HG03521 (cell line): ENCODE results near the gene HAUS7.

Experiments used
- ATAC-seq: cut with Tn5 transposase; IDR thresholded peaks from one replicate; pipeline ENCODE4 v1.9.1; 2021; ENCODE audit warnings: mild to moderate bottlenecking, moderate library complexity; ENCODE audit not compliant: unreplicated experiment

The HAUS7 gene

DNA sequence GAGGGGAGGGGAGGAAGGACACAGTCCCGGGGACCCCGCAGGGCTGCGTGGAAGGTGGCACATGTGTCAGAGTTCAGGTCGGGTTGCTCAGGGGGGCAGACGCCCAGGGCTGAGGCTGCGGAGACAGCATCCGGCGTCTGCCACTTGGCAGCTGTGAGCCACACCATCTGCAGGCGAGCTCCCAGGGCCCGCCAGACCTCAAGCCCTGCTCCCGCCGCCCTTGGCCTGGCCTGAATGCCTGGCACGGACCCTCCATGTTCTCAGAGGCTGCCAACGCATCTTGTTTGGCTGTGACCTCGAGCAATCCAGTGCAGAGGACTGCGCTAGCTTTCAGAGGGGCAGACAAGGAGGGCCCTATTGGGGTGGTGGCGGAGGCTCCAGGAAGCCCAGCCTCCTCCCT lies 29.5 kb upstream of the HAUS7 start:
- no peak for ATAC-seq

DNA sequence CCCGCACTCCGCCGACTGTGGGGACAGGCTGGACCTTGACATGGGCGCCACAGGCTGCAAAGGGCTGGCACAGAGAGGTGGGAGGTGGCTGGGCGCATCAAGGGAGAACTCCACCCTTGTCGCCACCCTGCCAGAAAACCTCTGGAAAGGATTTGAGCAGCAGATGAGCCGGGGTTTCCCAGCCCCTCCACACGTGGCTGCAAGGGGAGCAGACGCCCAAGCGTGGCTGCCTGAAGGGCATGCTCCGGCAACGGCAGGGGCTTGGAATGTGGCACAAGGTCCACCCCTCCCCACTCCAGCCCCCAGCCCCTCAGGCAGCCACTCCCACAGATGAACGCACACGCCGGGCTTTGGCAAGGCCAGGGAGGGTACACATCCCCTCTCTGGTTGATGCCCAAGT lies 29.0 kb upstream of the HAUS7 start:
- no peak for ATAC-seq

DNA sequence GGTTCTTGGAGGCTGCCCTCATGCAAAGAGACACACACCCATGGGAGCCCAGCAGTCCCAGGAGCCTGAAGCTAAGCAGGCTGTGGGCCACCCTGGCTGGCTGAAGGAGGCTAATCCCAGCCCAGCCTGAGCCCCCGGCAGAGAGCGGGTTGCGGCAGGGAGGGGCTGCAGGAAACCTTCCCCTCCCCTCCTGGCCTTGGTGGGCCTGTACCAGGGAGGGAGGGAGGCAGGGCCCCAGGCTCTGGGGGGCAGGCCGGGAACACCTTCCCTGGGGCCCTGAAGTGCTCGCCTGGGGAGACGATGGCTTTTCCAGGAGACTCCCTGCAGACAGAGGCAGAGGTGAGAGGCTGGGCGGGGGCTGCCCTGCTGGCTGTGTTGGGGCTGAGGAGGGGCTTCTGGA lies 28.1 kb upstream of the HAUS7 start:
- ATAC-seq = no peak

DNA sequence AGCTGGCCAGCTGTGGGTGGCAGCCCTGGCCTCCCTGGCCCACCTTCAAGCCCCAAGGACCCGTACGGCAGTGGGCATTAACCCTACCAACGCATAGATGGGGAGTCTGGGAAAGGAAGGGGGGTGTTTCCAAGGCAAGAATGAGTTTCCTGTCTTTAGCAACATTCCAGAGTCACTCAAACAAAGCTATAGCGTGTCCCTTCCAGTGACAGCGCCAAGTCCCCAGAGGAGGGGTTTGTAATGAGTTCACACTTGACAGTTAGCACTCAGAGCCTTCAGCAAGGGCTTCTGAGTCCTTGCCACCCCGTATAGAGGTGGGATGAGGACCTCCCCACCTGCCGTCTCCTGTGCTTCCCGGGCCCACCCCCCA lies 26.2 kb upstream of the HAUS7 start:
- no peak for ATAC-seq

DNA sequence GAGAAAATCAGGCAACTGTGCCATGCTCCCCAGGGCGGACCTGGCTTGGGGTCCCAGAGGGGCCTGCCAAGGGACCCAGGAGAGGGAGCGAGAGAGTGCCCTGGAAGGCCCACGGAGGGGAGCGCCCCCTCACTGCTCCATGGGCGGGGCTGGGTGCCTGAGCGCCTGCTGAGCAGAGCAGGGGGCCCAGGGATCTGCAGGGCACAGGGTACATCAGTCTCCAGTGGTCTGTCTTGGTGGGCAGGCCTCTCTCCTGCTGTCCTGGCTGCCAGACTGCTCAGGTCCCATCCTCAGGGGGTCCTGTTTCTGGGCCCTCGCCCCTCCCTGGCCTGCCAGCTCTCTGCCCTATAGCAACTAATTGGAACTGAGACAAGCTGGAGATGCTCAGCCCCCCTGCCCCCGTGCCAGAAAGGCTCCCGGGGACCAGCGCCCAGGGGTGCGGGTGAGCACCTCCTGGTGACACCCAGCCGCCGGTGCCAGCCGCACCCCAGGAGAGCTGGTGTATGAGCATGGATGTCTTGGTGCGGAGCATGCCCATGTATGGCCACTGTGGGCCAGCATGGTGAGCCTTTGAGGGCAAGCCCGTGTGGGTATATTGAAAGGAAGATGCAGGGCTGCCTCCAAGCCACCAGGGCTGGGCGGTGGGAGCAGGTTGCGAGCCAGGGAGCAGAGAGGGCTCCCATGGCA lies 25.7 kb upstream of the HAUS7 start:
- no peak for ATAC-seq

DNA sequence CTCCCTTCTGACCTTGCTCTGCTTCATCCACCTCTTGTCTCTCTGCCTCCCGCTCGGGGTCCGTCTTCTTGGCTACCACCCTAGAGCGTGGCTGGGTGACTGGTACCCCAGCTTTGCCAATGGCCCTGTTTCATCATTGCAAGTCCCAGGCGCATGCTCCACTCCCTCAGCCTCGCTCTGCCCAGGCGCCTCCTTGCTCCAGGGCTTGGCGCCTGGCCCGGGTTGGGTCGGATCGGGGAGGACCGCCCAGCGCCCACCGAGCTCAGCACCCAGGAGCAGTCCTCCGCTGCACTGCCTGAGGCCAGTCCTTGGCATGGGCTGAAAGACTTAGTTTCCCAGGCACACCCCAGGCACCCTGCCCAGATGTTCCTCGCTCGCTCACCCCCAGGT lies 25.0 kb upstream of the HAUS7 start:
- ATAC-seq = no peak

DNA sequence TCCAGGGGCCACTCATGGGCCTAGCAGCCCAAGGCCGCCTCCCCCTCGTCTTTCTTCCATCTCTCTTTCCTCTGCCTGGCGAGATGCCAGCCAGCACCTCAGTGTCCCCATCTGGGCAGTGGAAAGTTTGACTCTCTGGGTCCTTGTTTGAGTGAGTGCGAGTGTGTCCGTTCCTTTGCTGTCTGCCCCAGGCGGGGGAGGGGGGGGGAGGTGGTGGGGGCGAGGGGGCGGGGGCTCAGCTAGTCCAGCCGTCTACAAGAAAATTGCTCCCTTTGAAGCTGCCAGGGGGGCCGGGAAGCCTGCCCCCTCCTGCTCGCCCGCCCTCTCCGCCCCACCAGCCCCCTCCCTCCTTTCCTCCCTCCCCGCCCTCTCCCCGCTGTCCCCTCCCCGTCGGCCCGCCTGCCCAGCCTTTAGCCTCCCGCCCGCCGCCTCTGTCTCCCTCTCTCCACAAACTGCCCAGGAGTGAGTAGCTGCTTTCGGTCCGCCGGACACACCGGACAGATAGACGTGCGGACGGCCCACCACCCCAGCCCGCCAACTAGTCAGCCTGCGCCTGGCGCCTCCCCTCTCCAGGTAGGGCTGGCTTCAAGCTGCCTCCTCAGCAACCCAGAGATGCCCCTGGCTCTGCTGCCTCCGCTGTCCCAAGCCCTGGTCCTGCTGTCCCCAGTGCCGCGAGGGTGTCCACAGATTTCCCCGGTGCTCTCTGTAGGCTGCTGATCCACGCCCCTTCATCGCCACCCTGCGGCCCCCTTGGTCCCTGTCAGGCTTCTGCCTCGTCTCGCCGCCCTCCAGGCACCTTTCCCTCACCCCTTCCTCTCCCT lies 24.4 kb upstream of the HAUS7 start, which contains the start of gene BGN:
Gene BGN, plus strand, starts transcription at position 440 of the 821 bp plus-strand sequence. CDS start 9,652 bp downstream, outside the sequence.
- no peak for ATAC-seq

DNA sequence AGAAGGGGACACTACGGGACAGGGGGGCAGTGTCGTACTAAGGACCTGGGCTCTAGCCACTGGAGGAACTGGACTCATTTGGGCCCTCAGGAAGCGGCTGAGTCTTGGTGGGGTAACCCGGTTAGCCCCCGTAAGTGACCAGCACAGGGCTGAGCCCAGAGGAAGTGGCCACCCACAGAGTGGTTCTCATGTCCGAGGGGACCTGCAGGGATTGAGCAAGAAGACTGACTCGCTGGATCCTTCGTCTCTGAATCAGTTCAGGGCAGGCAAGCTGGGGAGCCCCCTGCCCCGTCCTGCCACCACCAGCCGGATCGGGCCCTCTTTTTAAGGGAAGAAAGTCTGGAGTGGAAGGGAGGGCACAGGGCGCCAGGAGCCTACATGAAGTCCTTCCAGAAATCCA lies 23.7 kb upstream of the HAUS7 start:
- ATAC-seq = no peak

DNA sequence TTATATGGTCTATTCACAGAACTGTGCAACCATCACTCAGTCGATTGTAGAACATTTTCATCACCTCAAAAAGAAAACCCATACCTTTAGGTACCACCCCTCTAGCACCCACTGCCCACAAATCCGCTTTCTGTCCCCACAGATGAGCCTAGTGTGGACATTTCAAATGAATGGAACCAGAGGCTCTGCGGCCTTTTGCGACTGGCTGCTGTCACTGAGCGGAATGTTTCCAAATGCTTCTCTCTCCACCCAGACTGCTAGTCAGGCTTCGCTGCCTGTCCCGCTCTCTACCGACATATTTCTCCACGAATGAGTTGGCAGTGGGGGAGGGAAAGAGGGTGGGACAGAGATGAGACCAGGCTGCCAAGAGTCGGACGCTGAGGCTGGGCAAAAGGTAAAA lies 22.7 kb upstream of the HAUS7 start:
- no peak for ATAC-seq

DNA sequence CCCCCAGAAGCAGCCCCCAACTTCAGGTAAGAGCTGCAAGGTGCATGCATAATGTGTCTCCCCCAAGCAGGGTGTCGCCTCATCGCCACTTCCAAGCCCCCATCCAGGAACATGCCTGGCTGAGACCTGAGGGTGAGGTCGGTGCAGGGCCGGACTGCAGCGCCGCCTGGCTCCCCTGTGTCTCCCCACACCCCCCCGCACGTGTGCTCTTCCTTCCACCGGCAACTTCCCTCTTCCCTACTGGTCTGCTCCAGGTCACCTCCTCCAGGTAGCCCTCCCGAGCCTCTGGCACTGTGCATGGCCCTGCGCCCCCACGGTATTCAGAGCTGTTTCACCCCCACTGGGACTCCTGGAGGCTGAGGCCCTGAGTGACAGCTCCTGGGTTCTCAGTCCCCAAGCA lies 22.2 kb upstream of the HAUS7 start:
- ATAC-seq = no peak

DNA sequence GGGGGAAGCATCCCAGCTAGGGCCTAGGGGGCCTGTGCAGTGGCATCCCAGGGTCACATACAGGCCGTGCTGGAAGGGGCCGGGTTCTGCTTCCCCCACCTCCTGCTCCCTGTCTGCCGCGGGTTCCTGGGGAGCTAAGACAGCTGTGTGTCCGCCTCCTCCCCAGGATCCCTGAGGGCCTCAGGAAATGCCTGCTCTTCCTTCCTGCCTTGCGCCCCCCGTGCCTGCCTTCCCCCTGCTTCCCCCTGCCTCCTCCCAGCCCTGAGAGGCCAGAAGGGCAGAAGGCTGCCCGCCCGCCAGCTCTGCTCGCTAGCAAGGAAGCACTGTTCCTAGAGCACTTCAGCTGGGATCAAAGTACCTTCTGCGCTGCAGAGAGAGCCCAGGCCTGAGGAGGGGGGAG lies 21.5 kb upstream of the HAUS7 start:
- no peak for ATAC-seq

DNA sequence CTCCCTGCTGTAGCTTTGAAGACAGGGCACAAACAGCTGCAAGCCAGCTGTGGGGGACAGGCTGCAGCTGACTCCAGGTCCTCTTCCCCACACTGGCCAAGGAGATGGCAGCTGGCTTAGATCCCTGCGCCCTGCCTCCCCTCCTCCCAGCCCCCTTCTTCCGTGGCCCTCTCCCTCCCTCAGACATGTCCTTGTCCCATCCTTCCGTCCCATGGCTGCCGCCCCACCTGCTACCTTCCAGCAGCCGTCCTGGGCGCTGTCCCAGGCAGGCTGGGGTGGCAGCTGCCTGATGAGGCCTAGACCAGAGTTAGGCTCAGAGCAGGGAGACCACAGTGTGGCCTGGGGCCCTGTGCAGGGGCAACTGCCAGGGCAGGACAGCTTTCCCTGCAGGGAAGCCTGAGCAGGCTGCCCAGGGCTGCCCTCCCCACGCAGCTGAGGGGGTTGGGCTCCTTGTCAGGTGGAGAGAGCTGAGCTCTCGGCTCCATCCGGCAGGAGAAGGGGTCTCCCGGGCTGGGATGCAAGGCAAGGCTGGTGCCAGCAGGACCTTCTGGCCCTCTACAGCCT lies 21.1 kb upstream of the HAUS7 start:
- no peak for ATAC-seq

DNA sequence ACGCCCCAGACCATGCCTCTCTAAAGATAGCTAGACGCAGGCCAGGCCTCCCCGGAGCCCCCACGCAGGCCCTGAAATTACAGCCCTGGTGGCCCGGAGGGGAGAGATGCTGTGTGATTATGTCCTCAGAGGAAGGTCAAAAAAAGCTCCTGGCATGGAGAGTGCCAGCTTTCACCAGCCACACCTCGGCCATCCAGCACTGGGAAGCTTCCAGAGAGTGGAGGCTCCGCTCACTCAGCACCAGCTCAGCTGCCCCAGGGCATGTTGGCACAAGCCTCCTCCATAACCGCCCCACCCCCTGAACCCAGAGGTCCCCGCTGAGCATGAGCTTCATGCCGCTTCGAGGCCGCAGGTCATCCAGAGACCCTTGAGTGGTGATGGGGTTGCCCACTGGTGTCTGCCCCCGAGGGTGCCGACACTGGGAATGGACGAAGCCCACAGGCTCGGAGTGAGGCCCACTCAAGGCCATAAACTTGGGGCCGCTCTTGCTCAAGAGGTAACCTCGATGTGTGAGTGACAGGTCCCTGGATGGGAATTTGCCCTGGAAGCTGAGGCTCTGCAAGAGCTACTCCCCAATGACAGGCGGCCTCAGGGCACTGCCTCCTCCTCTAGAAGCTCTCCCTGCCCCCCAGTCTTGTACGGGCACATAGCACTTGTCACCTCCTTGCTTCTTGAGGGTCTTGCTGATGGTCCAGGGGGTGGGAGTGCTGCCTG lies 20.0 kb upstream of the HAUS7 start:
- no peak for ATAC-seq

DNA sequence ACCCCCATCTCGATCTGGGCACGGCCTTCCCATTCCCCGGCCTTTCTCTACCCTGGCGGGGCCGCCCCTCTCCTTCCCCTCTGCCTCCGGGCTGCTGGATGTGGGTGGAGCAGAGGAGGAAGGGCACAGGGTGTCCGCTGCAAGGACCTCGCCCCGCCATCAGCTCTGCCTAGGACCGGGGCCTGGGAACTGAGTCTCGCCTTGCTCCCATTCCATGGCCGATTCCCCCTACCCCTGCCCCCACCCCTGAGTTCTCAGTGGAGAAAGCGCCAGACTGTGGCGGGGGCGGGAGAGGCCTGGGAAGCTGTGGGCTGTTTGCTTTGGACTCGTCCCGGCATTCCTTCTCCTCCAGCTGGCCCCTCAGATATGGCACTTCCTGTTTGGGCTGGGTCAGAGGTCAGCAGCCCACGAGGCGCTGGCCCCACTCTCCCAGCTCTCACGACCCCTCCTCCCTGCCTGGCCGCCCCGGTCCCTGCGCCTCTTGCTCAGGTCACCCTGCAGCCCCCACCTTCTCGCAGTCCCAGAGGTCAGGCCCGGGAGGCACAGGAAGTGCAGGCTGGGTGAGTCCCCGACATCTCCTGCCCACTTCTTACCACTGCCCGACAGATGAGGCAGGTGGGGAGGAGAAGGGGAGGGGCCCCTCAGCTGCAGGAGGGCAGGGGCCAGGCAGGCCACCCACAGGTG lies 18.0 kb upstream of the HAUS7 start:
- no peak for ATAC-seq

DNA sequence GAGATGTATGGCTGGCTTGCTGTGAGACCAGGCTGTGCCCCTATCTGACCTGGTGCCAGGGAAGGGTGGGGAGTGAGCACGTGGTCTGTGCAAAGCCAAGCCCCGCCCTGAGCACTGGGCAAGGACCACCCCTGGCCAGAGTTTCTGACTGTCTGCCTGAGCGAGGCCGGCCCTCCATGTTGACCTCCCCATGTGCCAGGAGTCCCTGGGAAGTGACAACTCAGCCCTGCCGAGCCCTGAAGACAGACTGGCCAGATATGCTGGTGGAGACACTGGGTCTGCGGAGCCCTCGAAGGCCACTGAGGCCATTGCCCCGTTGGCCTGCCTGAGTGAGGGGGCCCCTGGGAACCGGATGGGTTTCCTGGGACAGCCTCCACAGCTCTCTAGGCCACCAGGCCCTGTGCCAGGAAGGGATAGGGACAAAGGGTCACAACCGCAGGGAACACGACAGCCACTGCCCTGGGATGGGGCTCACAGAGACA lies 17.3 kb upstream of the HAUS7 start:
- ATAC-seq = no peak

DNA sequence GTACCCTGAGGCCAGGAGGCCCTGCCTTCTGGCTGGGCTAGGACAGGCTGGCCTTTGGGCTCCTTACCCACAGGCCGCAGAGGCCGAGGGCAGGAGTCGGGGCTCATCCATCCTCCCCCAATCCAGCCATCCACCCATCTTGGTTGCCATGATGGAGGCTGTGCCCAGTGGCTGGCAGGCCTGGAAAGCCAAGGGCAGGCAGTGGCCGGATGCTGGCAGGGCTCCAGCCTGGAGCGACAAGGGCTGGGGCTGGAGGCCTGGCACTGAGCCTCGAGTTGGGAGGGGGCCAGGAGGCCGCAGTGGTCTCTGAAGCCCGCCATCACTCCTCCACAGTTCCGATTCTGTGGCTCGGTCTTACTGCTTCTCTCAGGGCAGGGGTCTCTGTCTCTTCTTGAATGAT lies 15.8 kb upstream of the HAUS7 start:
- no peak for ATAC-seq

DNA sequence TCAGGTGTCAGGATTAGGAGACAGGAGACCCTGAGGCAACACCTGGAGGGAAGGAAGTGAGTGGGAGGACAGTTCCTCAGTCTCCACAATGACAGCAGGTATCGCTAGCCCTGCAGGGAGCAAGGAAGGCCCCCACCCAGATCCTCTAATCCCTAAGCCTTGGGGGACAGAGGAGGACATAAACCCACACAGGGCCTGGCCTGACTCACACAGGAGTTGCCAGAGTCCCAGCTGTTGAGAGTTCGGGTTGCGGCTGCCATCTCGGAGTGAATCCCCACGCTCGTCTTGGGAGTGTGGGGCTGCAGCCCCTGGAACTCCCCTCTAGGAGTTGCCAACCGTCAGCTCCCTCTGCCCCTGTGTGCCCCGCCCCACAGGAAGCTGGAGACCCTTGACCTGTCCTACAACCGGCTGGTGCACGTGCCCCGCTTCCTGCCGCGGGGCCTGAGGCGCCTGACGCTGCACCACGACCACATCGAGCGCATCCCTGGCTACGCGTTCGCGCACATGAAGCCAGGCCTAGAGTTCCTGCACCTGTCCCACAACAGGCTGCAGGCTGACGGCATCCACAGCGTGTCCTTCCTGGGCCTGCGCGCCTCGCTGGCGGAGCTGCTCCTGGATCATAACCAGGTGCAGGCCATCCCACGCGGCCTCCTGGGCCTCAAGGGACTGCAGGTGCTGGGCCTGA lies 15.2 kb upstream of the HAUS7 start:
- ATAC-seq = no peak

DNA sequence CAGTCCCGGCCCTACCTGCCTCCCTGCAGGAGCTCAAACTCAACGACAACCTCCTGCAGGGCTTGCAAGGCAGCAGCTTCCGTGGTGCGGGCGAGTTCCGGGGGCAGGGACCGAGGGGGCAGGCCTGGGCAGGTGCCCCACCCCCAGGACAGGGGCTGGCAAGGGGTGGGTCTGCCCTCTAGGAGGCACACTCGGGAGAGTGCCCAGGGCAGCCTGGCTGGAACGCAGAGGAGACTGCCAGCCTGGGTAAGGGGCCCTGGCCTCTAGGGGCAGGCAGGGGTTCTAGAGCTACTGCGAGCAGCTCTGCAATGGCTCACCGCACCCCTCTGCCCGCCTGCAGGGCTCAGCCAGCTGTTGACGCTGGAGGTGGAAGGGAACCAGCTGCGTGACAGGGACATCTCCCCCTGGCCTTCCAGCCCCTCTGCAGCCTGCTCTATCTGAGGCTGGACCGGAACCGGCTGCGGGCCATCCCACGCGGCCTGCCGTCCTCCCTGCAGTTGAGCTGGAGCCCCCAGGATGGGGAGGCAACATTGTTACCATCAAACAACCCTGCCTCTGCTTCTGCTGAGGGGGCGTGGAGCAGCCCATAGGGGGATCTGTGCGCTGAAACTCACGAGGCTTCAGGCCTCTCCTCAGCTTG lies 12.1 kb upstream of the HAUS7 start:
- ATAC-seq = no peak

DNA sequence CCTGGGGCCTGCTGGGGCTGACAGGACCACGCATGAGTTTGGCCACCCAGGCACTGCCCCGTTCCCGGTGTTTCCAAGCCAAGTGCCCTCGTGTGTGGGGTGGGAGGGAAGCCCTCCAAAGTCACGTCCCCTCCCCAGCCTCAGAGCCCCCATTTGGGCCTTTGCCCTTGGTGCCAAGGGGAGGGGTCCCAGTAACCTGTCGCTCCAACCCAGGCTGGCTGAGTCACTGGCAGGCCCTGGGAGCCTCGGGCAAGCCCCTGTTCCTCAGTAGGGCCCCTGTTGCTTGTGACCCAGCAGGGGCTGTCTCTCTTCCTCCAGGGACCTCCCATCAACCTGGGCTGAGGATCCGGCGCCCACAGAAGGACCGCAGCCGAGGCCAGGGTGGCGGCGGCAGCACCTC lies 10.7 kb upstream of the HAUS7 start:
- no peak for ATAC-seq

DNA sequence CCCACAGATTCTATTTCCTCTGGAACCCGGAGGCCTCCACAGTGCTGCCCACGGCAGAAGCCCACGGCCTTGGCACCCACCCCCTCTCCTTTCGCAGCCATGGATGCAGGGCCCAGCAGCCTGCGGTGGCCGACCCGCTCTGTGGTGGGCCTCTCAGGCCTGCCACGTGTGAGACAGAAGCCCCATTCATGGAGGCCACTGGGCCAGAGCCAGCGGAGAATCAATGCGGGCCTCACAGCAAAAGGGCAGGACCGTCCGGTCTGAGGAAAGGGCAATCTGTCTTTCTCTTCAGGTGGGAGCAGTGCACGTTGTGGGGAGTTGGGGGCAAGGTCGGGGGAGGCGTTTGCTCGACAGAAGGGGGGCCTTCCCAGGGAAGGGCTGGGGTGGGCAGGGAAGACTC lies 8.4 kb upstream of the HAUS7 start:
- no peak for ATAC-seq
